ENCODE results near the gene GPER1. TPM values are rescaled to one million over a fixed set of nuclear protein-coding genes. Genes with fewer than 3 reads are reported as not detected.
"Not testable (repeated sequence)": the region's sequence is repeated elsewhere in the genome, so short reads cannot be mapped to it uniquely, and the experiment has no call there.

GPER1 gene
- total RNA-seq, 3 donors from 2014 or later = 7.9 to 14.7 (median 9.8) TPM

- H3K4me3 ChIP-seq = no peak overlapping the region
- no peak for TF ChIP-seq CTCF (IDR thresholded peaks at IDR 0.05)
- H3K36me3 ChIP-seq (ENCODE audit: low read depth) = no peaks in the 10 kb centered on the region
- intact Hi-C loops (cut with DNase I, micrococcal nuclease) = no loop called here
- H3K9me3 ChIP-seq = no peaks in the 10 kb centered on the region
- no peaks in the 10 kb centered on the region for H3K4me1 ChIP-seq (ENCODE audit: low read depth)
- no peak for ATAC-seq
- peak in 1 of 3 donors; percentile 31 for DNase-seq
These were observed 26.2 kb downstream of the GPER1 start for GRCh38 chr7:1114088-1114487.

GRCh38 chr7:1114505-1114904, 26.6 kb downstream of the GPER1 start:
- Histone ChIP-seq H3K36me3 (ENCODE audit: low read depth) (no peaks in the 10 kb centered on the region), H3K9me3 (no peaks in the 10 kb centered on the region), H3K4me1 (ENCODE audit: low read depth) (no peaks in the 10 kb centered on the region), H3K4me3 (no peak overlapping the region)
- DNase-seq = peak in 1 of 3 donors; percentile 26
- no peak for ATAC-seq
- no peak for TF ChIP-seq CTCF (IDR thresholded peaks at IDR 0.05)
- intact Hi-C loops (cut with DNase I, micrococcal nuclease) = no loop called here

GRCh38 chr7:1115171-1116045, 27.5 kb downstream of the GPER1 start:
- not testable (repeated sequence) for ATAC-seq

GRCh38 chr7:1116383-1117008, 28.6 kb downstream of the GPER1 start:
- H3K36me3 ChIP-seq (ENCODE audit: low read depth); H3K4me3 ChIP-seq; H3K9me3 ChIP-seq; ATAC-seq; H3K4me1 ChIP-seq (ENCODE audit: low read depth); intact Hi-C loops (cut with DNase I, micrococcal nuclease): not testable (repeated sequence)
- DNase-seq = peak in 1 of 3 donors; percentile 16

More at GRCh38 chr7:1115171-1116045, 27.5 kb downstream of the GPER1 start:
- H3K4me1 ChIP-seq (ENCODE audit: low read depth); H3K9me3 ChIP-seq; H3K4me3 ChIP-seq; H3K36me3 ChIP-seq (ENCODE audit: low read depth); intact Hi-C loops (cut with DNase I, micrococcal nuclease): not testable (repeated sequence)
- peak in 1 of 3 donors; percentile 15 for DNase-seq

- DNase-seq (peak in 1 of 3 donors; percentile 15), ATAC-seq (no peak)
- Histone ChIP-seq H3K36me3 (ENCODE audit: low read depth) (no peaks in the 10 kb centered on the region), H3K9me3 (no peaks in the 10 kb centered on the region), H3K4me3 (no peak overlapping the region), H3K4me1 (ENCODE audit: low read depth) (no peaks in the 10 kb centered on the region)
- no peak for TF ChIP-seq CTCF (IDR thresholded peaks at IDR 0.05)
- intact Hi-C loops (cut with DNase I, micrococcal nuclease) = no loop called here
These were observed 29.5 kb downstream of the GPER1 start for GRCh38 chr7:1117321-1117928.

GRCh38 chr7:1119201-1119600, 31.3 kb downstream of the GPER1 start:
- ATAC-seq = no peak
- TF ChIP-seq CTCF (IDR thresholded peaks at IDR 0.05) = no peak
- no peak overlapping the region for H3K4me3 ChIP-seq

More at GRCh38 chr7:1119201-1119600, 31.3 kb downstream of the GPER1 start:
- DNase-seq = no peak
- Histone ChIP-seq H3K4me1 (ENCODE audit: low read depth) (no peaks in the 10 kb centered on the region), H3K36me3 (ENCODE audit: low read depth) (no peaks in the 10 kb centered on the region), H3K9me3 (no peaks in the 10 kb centered on the region)
- intact Hi-C loops (cut with DNase I, micrococcal nuclease) = no loop called here
